ENCODE data around the gene COL6A2.

DNA sequence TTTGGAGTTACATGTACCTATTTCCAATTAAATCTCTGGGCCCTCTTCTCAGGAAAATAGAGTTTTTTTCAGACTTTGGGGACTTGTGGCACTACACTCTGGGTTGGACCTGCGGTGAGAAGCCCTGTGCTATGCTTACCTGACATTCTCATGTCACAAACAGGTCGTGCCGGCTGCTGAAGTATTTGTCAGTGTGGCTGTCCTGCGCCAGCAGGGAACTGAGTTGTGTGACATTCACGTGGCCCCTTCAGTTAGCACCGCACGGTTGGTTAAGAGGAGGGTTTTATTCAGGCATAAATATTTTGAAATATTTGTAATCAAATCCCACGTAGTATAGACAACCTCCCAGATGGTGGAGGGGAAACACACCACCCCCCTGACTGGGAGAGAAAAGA lies 6.3 kb upstream of the COL6A2 start:
- TF ChIP-seq POLR2A (IDR thresholded peaks at IDR 0.05) (no peak), CTCF (IDR thresholded peaks at IDR 0.05) (no peak)

Data from uterus (tissue), 2 donors.